Measurements from ENCODE around the gene MS4A6E. TPM values are rescaled to one million over a fixed set of nuclear protein-coding genes. Genes with fewer than 3 reads are reported as not detected.
"Not testable (repeated sequence)": the region's sequence is repeated elsewhere in the genome, so short reads cannot be mapped to it uniquely, and the experiment has no call there.

The MS4A6E gene
- total RNA-seq, 1 experiment from 2014 or later, result not detected

GRCh38 chr11:60328460-60328859 is 1.4 kb downstream of the MS4A6E start:
- in situ Hi-C loops (cut with HindIII; ENCODE audit: low pct_unique_long_range_greater_than_20kb, low sequenced_read_pairs), result no loop called here
- no peak for DNase-seq (ENCODE audit: low read depth)

- DNase-seq (ENCODE audit: low read depth), result no peak
- in situ Hi-C loops (cut with HindIII; ENCODE audit: low pct_unique_long_range_greater_than_20kb, low sequenced_read_pairs), result no loop called here
These were observed 5.8 kb downstream of the MS4A6E start for GRCh38 chr11:60332846-60333245.

GRCh38 chr11:60334005-60334620 is 7.1 kb downstream of the MS4A6E start:
- DNase-seq (ENCODE audit: low read depth), result peak; percentile 32
- in situ Hi-C loops (cut with HindIII; ENCODE audit: low pct_unique_long_range_greater_than_20kb, low sequenced_read_pairs), result no loop called here

- DNase-seq (ENCODE audit: low read depth), result no peak
- in situ Hi-C loops (cut with HindIII; ENCODE audit: low pct_unique_long_range_greater_than_20kb, low sequenced_read_pairs), result no loop called here
These were observed 9.8 kb downstream of the MS4A6E start for GRCh38 chr11:60336767-60337391.

GRCh38 chr11:60338053-60338452 is 11.0 kb downstream of the MS4A6E start:
- in situ Hi-C loops (cut with HindIII; ENCODE audit: low pct_unique_long_range_greater_than_20kb, low sequenced_read_pairs), result no loop called here
- DNase-seq (ENCODE audit: low read depth), result no peak

- in situ Hi-C loops (cut with HindIII; ENCODE audit: low pct_unique_long_range_greater_than_20kb, low sequenced_read_pairs), result no loop called here
- DNase-seq (ENCODE audit: low read depth), result no peak
These were observed 12.3 kb downstream of the MS4A6E start for GRCh38 chr11:60339356-60339755.

GRCh38 chr11:60343094-60343704 is 16.1 kb downstream of the MS4A6E start:
- in situ Hi-C loops (cut with HindIII; ENCODE audit: low pct_unique_long_range_greater_than_20kb, low sequenced_read_pairs), result no loop called here
- no peak for DNase-seq (ENCODE audit: low read depth)

GRCh38 chr11:60344146-60344545 is 17.1 kb downstream of the MS4A6E start:
- DNase-seq (ENCODE audit: low read depth), result no peak
- in situ Hi-C loops (cut with HindIII; ENCODE audit: low pct_unique_long_range_greater_than_20kb, low sequenced_read_pairs), result no loop called here

- in situ Hi-C loops (cut with HindIII; ENCODE audit: low pct_unique_long_range_greater_than_20kb, low sequenced_read_pairs), result no loop called here
- no peak for DNase-seq (ENCODE audit: low read depth)
These were observed 18.4 kb downstream of the MS4A6E start for GRCh38 chr11:60345489-60345888.

GRCh38 chr11:60347084-60347797 is 20.2 kb downstream of the MS4A6E start:
- in situ Hi-C loops (cut with HindIII; ENCODE audit: low pct_unique_long_range_greater_than_20kb, low sequenced_read_pairs), result no loop called here
- no peak for DNase-seq (ENCODE audit: low read depth)

GRCh38 chr11:60348116-60348515 is 21.1 kb downstream of the MS4A6E start:
- DNase-seq (ENCODE audit: low read depth), result no peak
- in situ Hi-C loops (cut with HindIII; ENCODE audit: low pct_unique_long_range_greater_than_20kb, low sequenced_read_pairs), result no loop called here

GRCh38 chr11:60349990-60350389 is 22.9 kb downstream of the MS4A6E start:
- in situ Hi-C loops (cut with HindIII; ENCODE audit: low pct_unique_long_range_greater_than_20kb, low sequenced_read_pairs), result no loop called here
- DNase-seq (ENCODE audit: low read depth), result no peak

- DNase-seq (ENCODE audit: low read depth), result no peak
- in situ Hi-C loops (cut with HindIII; ENCODE audit: low pct_unique_long_range_greater_than_20kb, low sequenced_read_pairs), result no loop called here
These were observed 30.7 kb downstream of the MS4A6E start for GRCh38 chr11:60357771-60358170.

- in situ Hi-C loops (cut with HindIII; ENCODE audit: low pct_unique_long_range_greater_than_20kb, low sequenced_read_pairs), result no loop called here
- no peak for DNase-seq (ENCODE audit: low read depth)
These were observed 33.6 kb downstream of the MS4A6E start for GRCh38 chr11:60360621-60361020.

GRCh38 chr11:60362241-60362640 is 35.2 kb downstream of the MS4A6E start:
- in situ Hi-C loops (cut with HindIII; ENCODE audit: low pct_unique_long_range_greater_than_20kb, low sequenced_read_pairs), result no loop called here
- DNase-seq (ENCODE audit: low read depth), result no peak

- peak; percentile 37 for DNase-seq (ENCODE audit: low read depth)
- in situ Hi-C loops (cut with HindIII; ENCODE audit: low pct_unique_long_range_greater_than_20kb, low sequenced_read_pairs), result no loop called here
These were observed 36.8 kb downstream of the MS4A6E start for GRCh38 chr11:60363542-60364470.

- in situ Hi-C loops (cut with HindIII; ENCODE audit: low pct_unique_long_range_greater_than_20kb, low sequenced_read_pairs); DNase-seq (ENCODE audit: low read depth): not testable (repeated sequence)
These were observed 39.3 kb downstream of the MS4A6E start for GRCh38 chr11:60366262-60366904.

GRCh38 chr11:60367009-60367408 is 40.0 kb downstream of the MS4A6E start:
- in situ Hi-C loops (cut with HindIII; ENCODE audit: low pct_unique_long_range_greater_than_20kb, low sequenced_read_pairs), result no loop called here
- no peak for DNase-seq (ENCODE audit: low read depth)
